Glomerular endothelial cell (primary cell): Measurements from ENCODE around the gene MAP2K7. TPM values are rescaled to one million over a fixed set of nuclear protein-coding genes. Genes with fewer than 3 reads are reported as not detected.
"Not testable (repeated sequence)": the region's sequence is repeated elsewhere in the genome, so short reads cannot be mapped to it uniquely, and the experiment has no call there.

Experiments used
- DNase-seq: peaks from one replicate; pipeline ENCODE4 v3.0.0-alpha.2; 2011; ENCODE audit warnings: low read depth, low spot score; ENCODE audit errors: extremely low read depth
- total RNA-seq: library from RNA; depleted of rRNA; stranded (reverse); fragments of >200 nt; gene quantifications from 2 replicates; pipeline ENCODE4 v1.2.3, GENCODE V29; 2015

Gene MAP2K7
- total RNA-seq, 1 donor from 2014 or later = 16.5 TPM

DNA sequence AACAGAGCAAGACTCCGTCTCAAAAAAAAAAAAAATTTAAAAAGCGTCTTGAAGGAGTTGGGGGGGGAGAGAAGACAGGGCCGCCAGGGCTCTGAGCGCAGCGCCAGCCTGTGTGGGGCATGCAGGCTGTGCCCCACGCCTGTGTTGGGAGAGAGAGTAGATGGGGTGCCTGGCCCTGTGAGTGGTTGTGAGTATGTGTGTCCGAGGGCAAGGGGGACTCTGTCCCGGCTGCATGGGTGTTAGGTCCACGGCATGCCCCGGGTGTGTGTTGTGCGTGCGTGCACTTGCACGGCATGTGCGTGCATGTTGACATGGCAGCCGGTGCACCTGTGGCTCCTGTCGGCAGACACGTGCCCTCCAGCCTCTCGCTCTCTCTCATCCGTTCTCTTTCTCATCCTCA lies 3.4 kb downstream of the MAP2K7 start:
- DNase-seq = no peak

DNA sequence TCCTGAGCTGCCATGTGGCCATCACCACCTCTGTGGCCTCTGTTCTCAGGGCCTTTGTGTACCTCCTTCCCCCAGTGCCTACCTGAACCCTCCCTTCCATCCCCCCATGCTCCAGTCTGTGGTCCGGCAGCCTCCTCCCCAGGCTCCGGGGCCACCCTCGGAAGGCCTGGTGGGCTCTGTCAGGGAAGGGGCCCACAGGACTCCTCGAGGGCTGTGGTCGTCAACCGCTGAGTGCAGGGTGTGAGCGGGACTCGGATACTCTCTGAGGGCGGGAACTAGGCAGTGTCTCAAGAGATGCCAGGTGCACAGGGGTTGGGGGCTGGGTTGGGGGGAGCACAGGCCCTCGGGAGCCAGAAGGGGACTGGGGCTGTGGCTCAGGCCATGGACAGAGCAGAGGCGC lies 3.9 kb downstream of the MAP2K7 start:
- DNase-seq = no peak

DNA sequence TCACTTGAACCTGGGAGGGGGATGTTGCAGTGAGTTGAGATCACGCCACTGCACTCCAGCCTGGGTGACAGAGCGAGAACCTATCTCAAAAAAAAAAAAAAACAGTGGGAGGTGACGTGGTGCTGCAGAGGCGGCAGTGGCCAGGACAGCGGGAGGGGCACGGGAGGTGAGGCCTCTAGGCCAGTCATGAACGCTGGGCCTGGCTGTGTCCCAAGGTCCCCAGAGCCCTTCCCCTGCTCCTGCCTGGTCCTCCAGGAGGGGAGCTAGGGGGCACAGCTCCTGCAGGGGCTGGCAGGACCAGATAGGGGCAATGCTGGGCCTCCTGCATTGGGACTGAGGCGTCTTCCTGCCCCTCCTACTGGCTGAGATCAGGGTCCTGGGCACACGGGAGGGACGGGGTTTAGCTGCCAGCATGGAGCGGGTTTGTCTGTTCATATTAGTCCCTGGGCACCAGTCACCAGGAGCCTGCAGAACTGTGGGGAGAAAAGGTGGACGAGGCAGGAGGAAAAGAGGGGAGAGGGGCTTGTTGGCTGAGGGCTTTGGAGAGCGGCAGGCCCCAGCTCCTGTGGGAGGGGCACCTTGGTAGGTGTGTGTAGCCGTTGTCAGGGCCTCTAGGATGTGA lies 4.5 kb downstream of the MAP2K7 start:
- DNase-seq = no peak

DNA sequence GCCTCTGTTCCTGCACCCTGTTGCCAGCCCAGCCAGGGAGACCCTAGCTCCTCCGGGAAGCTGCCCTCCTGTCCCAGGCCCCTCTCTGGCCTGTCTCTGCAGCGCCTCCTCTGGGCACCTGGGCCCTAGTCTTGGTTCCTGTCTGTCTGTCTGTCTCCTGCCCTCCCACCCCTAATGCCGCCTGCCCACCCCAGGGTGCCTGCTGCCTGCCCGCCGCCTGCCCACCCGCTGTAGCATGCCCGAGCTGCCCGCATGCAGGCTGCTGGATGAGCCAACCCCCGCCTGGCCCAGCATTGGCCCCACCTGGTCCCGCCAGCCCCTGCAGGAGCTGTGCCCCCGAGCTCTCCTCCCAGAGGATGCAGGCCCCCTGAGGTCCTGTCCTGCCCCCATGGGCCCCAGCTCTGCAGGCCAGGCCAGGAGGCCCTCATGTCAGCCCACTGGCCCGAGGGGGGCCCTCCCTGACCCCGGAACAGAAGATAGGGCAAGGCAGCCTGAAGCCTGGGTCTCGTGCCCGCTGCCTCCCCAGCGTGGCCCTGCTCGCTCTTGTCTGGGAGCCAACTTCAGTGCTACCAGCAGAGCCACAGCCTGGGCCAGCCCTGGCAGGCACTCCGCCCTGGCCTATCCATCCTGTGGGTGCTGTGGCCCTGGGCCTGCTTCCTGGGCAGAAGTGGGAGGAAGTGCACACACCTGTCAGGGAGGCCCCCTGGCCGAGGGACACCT lies 5.2 kb downstream of the MAP2K7 start:
- no peak for DNase-seq

DNA sequence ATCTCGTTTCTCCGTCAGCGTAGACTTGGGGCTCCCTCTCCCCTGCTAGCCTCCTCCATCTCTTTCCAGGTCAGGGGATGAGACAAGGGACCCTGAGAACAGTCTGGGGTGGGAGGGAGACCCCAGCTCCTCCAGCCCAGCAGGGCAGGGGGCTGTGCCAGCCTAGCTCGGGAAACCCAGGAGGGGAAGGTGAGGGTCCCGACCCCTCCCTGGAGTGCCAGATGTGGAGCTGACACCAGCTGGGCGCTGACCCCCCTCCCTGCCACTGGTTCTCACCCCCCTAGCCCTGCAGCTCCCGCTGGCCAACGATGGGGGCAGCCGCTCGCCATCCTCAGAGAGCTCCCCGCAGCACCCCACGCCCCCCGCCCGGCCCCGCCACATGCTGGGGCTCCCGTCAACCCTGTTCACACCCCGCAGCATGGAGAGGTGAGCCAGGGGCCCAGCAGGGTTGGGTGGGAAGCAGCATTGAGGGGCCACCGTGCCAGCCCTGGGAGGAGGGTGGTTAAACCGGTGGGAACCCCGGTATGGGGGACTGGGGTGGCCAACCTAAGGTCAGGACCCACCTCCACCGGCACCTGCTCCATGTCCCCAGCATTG lies 5.9 kb downstream of the MAP2K7 start:
- DNase-seq = no peak

DNA sequence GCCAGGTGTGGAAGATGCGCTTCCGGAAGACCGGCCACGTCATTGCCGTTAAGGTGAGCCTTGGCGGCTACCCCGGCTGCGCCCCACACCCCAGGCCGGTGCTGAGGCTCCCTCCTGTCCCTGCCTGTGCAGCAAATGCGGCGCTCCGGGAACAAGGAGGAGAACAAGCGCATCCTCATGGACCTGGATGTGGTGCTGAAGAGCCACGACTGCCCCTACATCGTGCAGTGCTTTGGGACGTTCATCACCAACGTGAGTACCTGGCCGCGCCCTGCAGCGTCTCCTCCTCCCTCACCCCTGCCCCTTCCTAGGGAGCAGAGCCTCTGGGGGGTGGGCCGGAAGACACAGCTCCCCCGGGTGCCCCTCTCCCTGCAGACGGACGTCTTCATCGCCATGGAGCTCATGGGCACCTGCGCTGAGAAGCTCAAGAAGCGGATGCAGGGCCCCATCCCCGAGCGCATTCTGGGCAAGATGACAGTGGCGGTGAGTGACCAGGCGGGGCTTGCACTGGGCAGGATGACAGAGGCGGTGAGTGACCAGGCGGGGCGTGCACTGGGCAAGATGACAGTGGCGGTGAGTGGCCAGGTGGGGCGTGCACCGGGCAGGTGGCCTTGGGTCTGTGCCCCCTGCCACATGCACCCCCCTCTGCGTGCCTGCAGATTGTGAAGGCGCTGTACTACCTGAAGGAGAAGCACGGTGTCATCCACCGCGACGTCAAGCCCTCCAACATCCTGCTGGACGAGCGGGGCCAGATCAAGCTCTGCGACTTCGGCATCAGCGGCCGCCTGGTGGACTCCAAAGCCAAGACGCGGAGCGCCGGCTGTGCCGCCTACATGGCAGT lies 6.9 kb downstream of the MAP2K7 start:
- no peak for DNase-seq

DNA sequence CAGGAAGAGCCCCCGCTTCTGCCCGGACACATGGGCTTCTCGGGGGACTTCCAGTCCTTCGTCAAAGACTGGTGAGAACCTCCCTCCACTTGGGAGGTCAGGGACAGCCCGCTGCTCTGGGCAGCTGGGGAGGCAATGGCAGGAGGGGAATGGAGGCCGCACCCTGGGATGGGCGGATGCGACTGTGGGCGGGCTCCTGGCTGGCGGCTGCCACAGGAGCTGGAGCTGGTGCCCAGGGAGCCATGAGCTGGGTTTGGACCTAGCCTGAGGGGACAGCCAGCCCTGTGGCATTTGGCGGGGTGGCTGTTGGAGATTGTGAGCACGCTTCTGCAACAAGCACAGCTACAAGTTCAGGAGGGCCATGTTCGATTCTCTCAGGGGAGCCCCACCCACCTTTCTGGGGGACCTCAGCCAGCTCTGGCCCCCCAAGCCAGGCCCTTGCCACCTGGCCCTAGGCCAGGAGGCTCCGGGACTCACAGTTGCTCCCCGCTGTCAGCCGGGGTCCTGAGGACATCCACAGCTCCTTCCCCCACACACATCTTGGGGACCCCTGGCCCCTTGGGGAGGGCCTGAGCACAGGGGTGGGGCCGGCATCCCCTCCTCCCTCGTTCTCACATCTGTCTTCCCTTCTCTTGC lies 7.9 kb downstream of the MAP2K7 start:
- no peak for DNase-seq

DNA sequence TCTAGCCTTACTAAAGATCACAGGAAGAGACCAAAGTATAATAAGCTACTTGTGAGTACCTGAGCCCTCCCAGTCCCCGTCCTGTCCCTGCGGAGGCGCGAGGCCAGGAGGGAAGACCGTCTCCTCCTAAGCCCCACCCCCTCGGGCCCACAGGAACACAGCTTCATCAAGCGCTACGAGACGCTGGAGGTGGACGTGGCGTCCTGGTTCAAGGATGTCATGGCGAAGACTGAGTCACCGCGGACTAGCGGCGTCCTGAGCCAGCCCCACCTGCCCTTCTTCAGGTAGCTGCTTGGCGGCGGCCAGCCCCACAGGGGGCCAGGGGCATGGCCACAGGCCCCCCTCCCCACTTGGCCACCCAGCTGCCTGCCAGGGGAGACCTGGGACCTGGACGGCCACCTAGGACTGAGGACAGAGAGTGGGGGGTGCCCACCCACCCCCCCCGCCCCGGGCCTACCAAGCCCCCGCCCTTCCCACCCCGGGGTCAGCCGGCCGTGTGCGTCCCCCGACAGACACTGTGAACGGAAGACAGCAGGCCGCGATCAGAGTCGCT lies 8.5 kb downstream of the MAP2K7 start:
- no peak for DNase-seq

DNA sequence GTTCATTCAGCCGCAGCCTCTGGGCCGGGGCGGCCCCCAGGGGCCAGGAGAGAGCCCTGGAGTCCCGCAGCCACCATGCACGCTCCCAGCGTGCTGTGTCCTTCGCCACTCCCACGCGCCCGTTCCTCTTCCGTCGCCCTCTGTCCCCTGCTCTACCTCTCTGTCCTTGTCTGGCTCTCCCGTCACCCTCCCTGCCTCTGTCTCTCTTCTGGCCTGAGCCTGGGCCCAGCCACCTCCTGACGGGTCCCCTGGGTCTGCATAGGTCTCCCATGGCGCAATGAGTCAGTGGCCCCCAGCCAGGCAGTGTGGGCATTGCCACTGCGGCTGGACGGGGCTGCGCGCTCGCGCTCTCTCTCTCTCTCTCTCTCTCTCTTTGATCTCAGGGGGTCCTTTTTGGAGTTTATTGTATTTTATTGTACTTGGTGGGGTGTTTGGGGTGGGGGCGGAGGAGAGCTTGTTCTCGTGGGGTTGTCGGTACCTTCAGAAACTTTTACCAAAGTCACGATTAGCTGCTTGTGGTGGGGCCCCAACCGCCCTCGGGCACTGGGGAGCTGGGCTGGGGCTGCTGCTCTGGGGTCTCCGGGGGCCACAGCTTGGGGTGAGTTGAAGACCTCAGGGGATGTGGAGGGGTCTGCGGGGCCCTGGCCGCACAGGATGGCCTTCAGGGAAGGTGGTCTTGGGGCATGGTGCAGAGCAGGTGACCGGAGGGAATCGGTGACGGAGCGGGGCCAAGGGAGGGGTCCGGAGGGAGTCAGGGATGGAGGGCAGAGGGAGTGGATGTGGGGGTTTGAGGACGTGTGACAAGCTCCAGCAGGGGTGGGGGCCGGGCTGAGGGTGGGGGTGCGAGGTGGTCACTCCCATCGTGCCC lies 9.3 kb downstream of the MAP2K7 start:
- DNase-seq = no peak

DNA sequence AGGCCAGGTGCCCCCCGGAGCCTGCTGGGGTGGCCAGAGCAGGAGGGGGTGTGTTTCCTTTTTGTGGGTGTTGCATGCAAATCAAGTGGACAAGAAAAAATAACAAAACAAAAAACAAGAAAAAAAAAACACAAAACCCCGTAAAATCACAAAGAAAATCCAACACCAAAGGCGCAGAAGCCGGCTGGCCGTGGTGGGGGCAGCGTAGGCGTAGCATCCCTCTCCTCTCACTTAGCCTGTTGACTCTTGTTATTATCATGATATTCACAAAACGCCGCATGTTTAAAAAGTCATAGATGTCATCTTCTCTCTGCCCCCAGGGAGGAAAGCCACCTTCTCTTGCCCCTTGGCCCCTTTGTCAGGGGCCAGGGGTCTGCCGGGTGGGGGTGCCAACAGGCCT lies 10.0 kb downstream of the MAP2K7 start:
- DNase-seq = no peak

DNA sequence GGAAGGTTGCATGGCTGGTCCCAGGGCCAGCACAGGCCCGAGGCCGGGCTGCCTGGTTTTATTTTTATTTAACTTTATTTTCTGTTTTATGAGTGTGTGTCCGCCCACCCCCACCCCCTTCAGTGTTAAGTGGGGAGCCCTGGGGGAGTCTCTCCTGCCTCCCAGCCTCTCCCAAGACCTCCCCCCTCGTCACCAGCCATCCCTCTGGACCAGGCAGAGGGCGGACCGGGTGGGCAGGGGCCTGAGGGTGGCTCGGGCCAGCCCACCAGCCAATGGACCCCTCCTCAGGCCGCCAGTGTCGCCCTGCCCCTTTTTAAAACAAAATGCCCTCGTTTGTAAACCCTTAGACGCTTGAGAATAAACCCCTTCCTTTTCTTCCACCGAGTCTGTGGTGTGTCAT lies 10.4 kb downstream of the MAP2K7 start:
- DNase-seq = no peak

DNA sequence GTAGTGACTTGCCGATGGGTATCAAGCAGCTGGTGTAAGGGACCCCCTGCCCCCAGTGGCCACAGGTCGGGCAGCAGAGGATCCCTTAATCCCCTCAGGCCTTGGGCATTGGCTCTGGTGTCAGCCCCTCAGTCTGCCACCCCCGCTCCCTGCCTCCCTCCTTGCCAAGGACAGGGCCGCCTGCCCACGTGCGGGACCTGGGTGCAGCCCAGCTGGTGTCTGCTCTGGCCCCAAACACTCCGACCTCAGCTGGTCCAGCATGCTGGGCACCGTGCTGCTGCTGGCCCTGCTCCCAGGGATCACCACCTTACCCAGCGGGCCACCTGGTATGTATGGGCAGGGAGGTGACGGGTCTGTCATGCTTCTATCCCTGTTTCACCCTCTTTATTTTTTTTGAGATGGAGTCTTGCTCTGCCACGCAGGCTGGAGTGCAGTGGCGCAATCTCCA lies 10.9 kb downstream of the MAP2K7 start, which contains the start of gene TGFBR3L:
TSS of gene TGFBR3L (plus strand) at position 233 of the 448 bp plus-strand sequence.
- no peak for DNase-seq

DNA sequence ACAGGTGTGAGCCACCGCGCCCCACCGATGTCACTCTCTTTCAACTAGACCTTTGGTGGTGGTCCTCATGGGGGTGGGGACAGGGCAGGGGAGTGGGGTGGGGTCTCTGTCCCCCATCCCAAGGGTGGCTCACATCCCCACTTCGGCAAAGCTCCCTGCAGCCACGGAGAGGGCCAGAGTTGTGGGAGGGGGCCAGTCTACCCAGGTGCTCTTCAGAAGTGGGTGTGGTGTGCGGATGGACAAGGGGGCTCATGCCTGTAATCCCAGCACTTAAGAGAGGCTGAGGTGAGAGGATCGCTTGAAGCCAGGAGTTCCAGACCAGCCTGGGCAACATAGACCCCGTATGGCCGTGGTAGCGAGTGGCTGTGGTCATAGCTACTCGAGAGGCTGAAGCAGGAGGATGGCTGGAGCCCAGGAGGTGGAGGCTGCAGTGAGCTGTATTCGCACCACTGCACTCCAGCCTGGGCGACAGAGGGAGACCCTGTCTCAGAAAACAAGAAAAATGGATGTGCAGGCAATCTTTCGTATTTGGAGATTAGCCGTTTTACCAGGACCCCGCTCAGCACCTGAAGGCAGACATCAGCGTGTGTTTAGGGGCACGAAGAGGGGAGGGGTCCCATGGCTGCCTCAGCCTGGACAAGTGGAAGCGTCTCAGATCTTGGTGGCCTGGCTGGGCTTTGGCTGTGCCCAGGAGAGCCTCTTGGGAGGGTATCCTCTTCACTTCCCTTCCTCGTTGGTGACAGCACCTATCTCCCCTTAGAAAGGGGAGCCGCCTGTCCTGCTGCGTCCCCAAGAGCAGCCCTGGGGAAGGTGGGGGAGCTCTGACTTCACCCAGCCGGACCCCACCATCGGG lies 11.8 kb downstream of the MAP2K7 start:
- no peak for DNase-seq

DNA sequence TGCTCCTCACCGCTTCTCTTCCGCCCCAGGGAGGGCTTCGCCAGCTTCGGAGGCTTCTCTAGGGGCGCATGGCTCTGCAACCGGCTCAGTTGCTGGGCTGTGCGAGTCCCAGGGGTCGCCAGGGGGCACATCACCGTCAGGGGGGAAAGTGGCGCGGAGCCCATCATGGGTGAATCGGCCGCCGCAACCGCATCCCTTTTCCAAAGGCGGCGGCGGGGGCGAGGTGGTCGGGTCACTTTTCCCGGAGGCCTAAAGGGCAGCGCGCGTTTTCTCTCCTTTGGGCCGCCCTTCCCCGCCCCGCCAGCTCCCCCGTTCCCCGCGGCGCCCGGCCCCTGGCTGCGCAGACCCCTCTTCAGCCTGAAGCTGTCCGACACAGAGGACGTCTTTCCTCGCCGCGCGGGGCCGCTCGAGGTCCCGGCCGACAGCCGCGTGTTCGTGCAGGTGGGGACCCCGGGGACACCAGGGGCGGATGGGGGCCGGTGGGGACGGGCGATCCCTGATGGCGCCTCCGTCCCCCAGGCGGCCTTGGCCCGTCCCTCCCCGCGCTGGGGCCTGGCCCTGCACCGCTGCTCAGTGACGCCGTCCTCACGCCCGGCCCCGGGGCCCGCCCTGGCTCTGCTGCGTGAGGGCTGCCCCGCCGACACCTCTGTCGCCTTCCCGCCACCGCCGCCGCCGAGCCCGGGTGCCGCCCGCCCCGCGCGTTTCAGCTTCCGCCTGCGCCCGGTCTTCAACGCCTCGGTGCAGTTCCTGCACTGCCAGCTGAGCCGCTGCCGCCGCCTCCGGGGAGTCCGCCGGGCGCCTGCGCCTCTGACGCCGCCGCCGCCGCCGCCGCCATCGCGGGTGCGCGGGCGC lies 12.7 kb downstream of the MAP2K7 start:
- DNase-seq = no peak

DNA sequence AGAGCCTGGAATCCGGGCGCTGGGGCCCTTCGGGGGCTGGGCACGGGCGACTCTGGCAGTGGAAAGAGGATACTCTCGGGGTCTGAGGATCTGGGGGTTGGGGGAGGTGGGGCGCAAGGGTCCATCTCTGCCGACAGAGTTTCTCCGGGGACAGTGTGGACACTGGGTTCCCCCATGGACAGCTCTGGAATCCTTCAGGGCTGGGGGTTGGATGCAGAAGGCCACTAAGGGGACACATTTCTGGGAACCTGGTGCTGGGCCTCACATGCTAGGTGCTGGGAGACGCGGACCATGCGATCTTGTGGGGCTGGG lies 13.2 kb downstream of the MAP2K7 start:
- no peak for DNase-seq

DNA sequence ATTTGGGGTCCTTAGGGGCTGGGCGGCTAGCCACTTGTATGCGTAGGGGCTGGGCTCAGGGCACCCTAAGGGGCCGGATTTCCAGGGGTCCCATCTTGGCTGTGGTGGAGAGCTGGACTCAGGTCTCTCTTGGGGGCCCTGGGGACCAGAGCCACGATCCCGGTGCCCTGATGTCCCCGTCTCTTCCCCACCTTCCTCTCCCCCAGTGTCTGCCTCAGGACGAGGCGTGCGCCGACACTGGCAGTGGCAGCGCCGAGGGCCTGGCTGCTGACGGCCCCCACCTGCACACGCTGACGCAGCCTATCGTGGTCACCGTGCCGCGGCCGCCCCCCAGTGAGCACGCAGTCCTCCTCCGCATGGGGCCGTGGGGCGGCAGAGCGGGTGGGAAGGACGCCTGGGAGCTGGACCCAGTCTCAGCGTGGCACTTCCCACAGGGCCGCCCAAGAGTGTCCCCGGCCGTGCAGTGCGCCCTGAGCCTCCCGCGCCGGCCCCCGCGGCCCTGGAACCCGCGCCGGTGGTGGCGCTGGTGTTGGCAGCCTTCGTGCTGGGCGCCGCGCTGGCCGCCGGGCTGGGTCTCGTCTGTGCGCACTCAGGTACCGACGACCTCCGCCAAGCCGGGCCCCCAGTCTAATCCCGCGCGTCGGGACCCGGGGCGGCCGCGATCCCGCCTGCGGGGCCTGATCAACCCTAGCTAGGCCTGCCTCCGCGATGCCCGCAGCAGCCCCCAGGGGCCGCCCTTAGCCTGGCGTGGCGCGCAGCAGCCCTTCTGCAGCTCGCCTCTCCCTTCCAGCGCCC lies 13.8 kb downstream of the MAP2K7 start:
- DNase-seq = no peak

DNA sequence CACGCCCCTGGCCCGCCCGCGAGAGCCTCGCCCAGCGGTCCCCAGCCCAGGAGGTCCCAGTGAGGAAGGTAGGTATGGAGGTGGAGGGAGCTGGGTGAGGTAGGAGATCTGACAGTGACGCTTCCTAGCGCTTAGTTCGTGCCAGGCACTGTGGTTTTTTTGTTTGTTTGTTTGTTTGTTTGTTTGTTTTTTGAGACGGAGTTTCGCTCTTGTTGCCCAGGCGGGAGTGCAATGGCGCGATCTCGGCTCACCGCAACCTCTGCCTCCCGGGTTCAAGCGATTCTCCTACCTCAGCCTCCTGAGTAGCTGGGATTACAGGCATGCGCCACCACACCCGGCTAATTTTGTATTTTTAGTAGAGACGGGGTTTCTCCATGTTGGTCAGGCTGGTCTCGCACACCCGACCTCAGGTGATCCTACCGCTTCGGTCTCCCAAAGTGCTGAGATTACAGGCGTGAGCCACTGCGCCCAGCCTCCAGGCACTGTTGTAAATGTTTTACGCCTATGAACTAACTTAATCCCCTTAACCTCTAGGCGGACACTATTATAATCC lies 14.5 kb downstream of the MAP2K7 start:
- DNase-seq = not testable (repeated sequence)
